ENCODE results near the gene CALHM2. TPM values are rescaled to one million over a fixed set of nuclear protein-coding genes. Genes with fewer than 3 reads are reported as not detected.

The CALHM2 gene
- total and polyA plus RNA-seq, 2 donors: 3.6 to 13.8 TPM

- peaks cover 0 to 3% of the 10 kb centered on the region in 2 donors for H3K4me1 ChIP-seq (ENCODE audit: control insufficient read depth in 2 of 2, insufficient read depth in 2 of 2, low read length in 2 of 2)
- H3K36me3 ChIP-seq (ENCODE audit: control insufficient read depth in 2 of 2, insufficient read depth in 2 of 2, low read length in 1 of 2): no peaks in the 10 kb centered on the region
- DNase-seq (ENCODE audit: low read depth in 6 of 9, low spot score in 9 of 9): no peak
- H3K27ac ChIP-seq (ENCODE audit: low read depth in 1 of 2, low read length in 1 of 2): no peak overlapping the region
- WGBS: 93% methylated on average over 5 of the region's 5 CpGs
- H3K4me3 ChIP-seq (ENCODE audit: low read length in 2 of 2): no peak overlapping the region
- no peaks in the 10 kb centered on the region for H3K9me3 ChIP-seq (ENCODE audit: control insufficient read depth in 2 of 2, insufficient read depth in 1 of 2, low read length in 1 of 2)
- H3K27me3 ChIP-seq (ENCODE audit: control insufficient read depth in 2 of 2, insufficient read depth in 1 of 2, low read length in 1 of 2): no peaks in the 10 kb centered on the region
These were observed 28.4 kb upstream of the CALHM2 start for GRCh38 chr10:103480521-103480920.

GRCh38 chr10:103479135-103479534 lies 27.0 kb upstream of the CALHM2 start, which contains the start of gene CALHM3:
Gene CALHM3, minus strand, starts transcription at chr10:103479240. Its CDS starts 208 bp downstream, at chr10:103479032.
- Histone ChIP-seq H3K9me3 (ENCODE audit: control insufficient read depth in 2 of 2, insufficient read depth in 1 of 2, low read length in 1 of 2) (no peaks in the 10 kb centered on the region), H3K27me3 (ENCODE audit: control insufficient read depth in 2 of 2, insufficient read depth in 1 of 2, low read length in 1 of 2) (no peaks in the 10 kb centered on the region), H3K4me1 (ENCODE audit: control insufficient read depth in 2 of 2, insufficient read depth in 2 of 2, low read length in 2 of 2) (peaks cover 0 to 3% of the 10 kb centered on the region in 2 donors), H3K4me3 (ENCODE audit: low read length in 2 of 2) (no peak within 1 kb of the TSS), H3K27ac (ENCODE audit: low read depth in 1 of 2, low read length in 1 of 2) (no peak within 1 kb of the TSS), H3K36me3 (ENCODE audit: control insufficient read depth in 2 of 2, insufficient read depth in 2 of 2, low read length in 1 of 2) (no peaks in the 10 kb centered on the region)
- no peak for DNase-seq (ENCODE audit: low read depth in 6 of 9, low spot score in 9 of 9)
- 97% methylated on average over 7 of the region's 7 CpGs for WGBS

GRCh38 chr10:103478671-103479070 lies 26.5 kb upstream of the CALHM2 start:
- DNase-seq (ENCODE audit: low read depth in 6 of 9, low spot score in 9 of 9): no peak
- no peaks in the 10 kb centered on the region for H3K9me3 ChIP-seq (ENCODE audit: control insufficient read depth in 2 of 2, insufficient read depth in 1 of 2, low read length in 1 of 2)
- H3K27me3 ChIP-seq (ENCODE audit: control insufficient read depth in 2 of 2, insufficient read depth in 1 of 2, low read length in 1 of 2): no peaks in the 10 kb centered on the region

GRCh38 chr10:103476046-103476768 lies 24.0 kb upstream of the CALHM2 start:
- 85% methylated on average over 11 of the region's 11 CpGs for WGBS
- DNase-seq (ENCODE audit: low read depth in 6 of 9, low spot score in 9 of 9): no peak

More at GRCh38 chr10:103478671-103479070, 26.5 kb upstream of the CALHM2 start:
- Histone ChIP-seq H3K4me3 (ENCODE audit: low read length in 2 of 2) (no peak overlapping the region), H3K36me3 (ENCODE audit: control insufficient read depth in 2 of 2, insufficient read depth in 2 of 2, low read length in 1 of 2) (no peaks in the 10 kb centered on the region), H3K4me1 (ENCODE audit: control insufficient read depth in 2 of 2, insufficient read depth in 2 of 2, low read length in 2 of 2) (peaks cover 0 to 3% of the 10 kb centered on the region in 2 donors), H3K27ac (ENCODE audit: low read depth in 1 of 2, low read length in 1 of 2) (no peak overlapping the region)
- WGBS: 97% methylated on average over 22 of the region's 22 CpGs

GRCh38 chr10:103475437-103475836 lies 23.3 kb upstream of the CALHM2 start:
- peaks cover 0 to 3% of the 10 kb centered on the region in 2 donors for H3K27me3 ChIP-seq (ENCODE audit: control insufficient read depth in 2 of 2, insufficient read depth in 1 of 2, low read length in 1 of 2)
- WGBS: 95% methylated on average over 4 of the region's 4 CpGs
- H3K9me3 ChIP-seq (ENCODE audit: control insufficient read depth in 2 of 2, insufficient read depth in 1 of 2, low read length in 1 of 2): no peaks in the 10 kb centered on the region
- peaks cover 9 to 20% of the 10 kb centered on the region in 2 donors for H3K4me1 ChIP-seq (ENCODE audit: control insufficient read depth in 2 of 2, insufficient read depth in 2 of 2, low read length in 2 of 2)
- H3K27ac ChIP-seq (ENCODE audit: low read depth in 1 of 2, low read length in 1 of 2): no peak overlapping the region
- H3K4me3 ChIP-seq (ENCODE audit: low read length in 2 of 2): no peak overlapping the region
- no peak for DNase-seq (ENCODE audit: low read depth in 6 of 9, low spot score in 9 of 9)
- H3K36me3 ChIP-seq (ENCODE audit: control insufficient read depth in 2 of 2, insufficient read depth in 2 of 2, low read length in 1 of 2): no peaks in the 10 kb centered on the region

More at GRCh38 chr10:103476046-103476768, 24.0 kb upstream of the CALHM2 start:
- no peaks in the 10 kb centered on the region for H3K9me3 ChIP-seq (ENCODE audit: control insufficient read depth in 2 of 2, insufficient read depth in 1 of 2, low read length in 1 of 2)
- H3K4me1 ChIP-seq (ENCODE audit: control insufficient read depth in 2 of 2, insufficient read depth in 2 of 2, low read length in 2 of 2): peaks cover 5 to 13% of the 10 kb centered on the region in 2 donors
- H3K27ac ChIP-seq (ENCODE audit: low read depth in 1 of 2, low read length in 1 of 2): no peak overlapping the region
- no peak overlapping the region for H3K4me3 ChIP-seq (ENCODE audit: low read length in 2 of 2)
- H3K36me3 ChIP-seq (ENCODE audit: control insufficient read depth in 2 of 2, insufficient read depth in 2 of 2, low read length in 1 of 2): no peaks in the 10 kb centered on the region
- no peaks in the 10 kb centered on the region for H3K27me3 ChIP-seq (ENCODE audit: control insufficient read depth in 2 of 2, insufficient read depth in 1 of 2, low read length in 1 of 2)

GRCh38 chr10:103474077-103474476 lies 21.9 kb upstream of the CALHM2 start:
- H3K27ac ChIP-seq (ENCODE audit: low read depth in 1 of 2, low read length in 1 of 2): no peak overlapping the region
- no peaks in the 10 kb centered on the region for H3K36me3 ChIP-seq (ENCODE audit: control insufficient read depth in 2 of 2, insufficient read depth in 2 of 2, low read length in 1 of 2)
- no peak for DNase-seq (ENCODE audit: low read depth in 6 of 9, low spot score in 9 of 9)
- H3K27me3 ChIP-seq (ENCODE audit: control insufficient read depth in 2 of 2, insufficient read depth in 1 of 2, low read length in 1 of 2): peaks cover 0 to 3% of the 10 kb centered on the region in 2 donors
- H3K4me1 ChIP-seq (ENCODE audit: control insufficient read depth in 2 of 2, insufficient read depth in 2 of 2, low read length in 2 of 2): peaks cover 9 to 22% of the 10 kb centered on the region in 2 donors
- H3K9me3 ChIP-seq (ENCODE audit: control insufficient read depth in 2 of 2, insufficient read depth in 1 of 2, low read length in 1 of 2): no peaks in the 10 kb centered on the region
- no peak overlapping the region for H3K4me3 ChIP-seq (ENCODE audit: low read length in 2 of 2)
- WGBS: 94% methylated on average over 3 of the region's 3 CpGs

GRCh38 chr10:103473261-103473671 lies 21.1 kb upstream of the CALHM2 start:
- DNase-seq (ENCODE audit: low read depth in 6 of 9, low spot score in 9 of 9): no peak
- peaks cover 9 to 22% of the 10 kb centered on the region in 2 donors for H3K4me1 ChIP-seq (ENCODE audit: control insufficient read depth in 2 of 2, insufficient read depth in 2 of 2, low read length in 2 of 2)
- H3K27ac ChIP-seq (ENCODE audit: low read depth in 1 of 2, low read length in 1 of 2): no peak overlapping the region

GRCh38 chr10:103472005-103472404 lies 19.8 kb upstream of the CALHM2 start:
- H3K36me3 ChIP-seq (ENCODE audit: control insufficient read depth in 2 of 2, insufficient read depth in 2 of 2, low read length in 1 of 2): no peaks in the 10 kb centered on the region
- peaks cover 9 to 22% of the 10 kb centered on the region in 2 donors for H3K4me1 ChIP-seq (ENCODE audit: control insufficient read depth in 2 of 2, insufficient read depth in 2 of 2, low read length in 2 of 2)
- no peak for DNase-seq (ENCODE audit: low read depth in 6 of 9, low spot score in 9 of 9)
- H3K27ac ChIP-seq (ENCODE audit: low read depth in 1 of 2, low read length in 1 of 2): peak overlapping the region in 1 of 2 donors; percentile 25
- 78% methylated on average over 2 of the region's 2 CpGs for WGBS
- no peak overlapping the region for H3K4me3 ChIP-seq (ENCODE audit: low read length in 2 of 2)
- H3K9me3 ChIP-seq (ENCODE audit: control insufficient read depth in 2 of 2, insufficient read depth in 1 of 2, low read length in 1 of 2): no peaks in the 10 kb centered on the region
- H3K27me3 ChIP-seq (ENCODE audit: control insufficient read depth in 2 of 2, insufficient read depth in 1 of 2, low read length in 1 of 2): peaks cover 0 to 3% of the 10 kb centered on the region in 2 donors

More at GRCh38 chr10:103473261-103473671, 21.1 kb upstream of the CALHM2 start:
- Histone ChIP-seq H3K27me3 (ENCODE audit: control insufficient read depth in 2 of 2, insufficient read depth in 1 of 2, low read length in 1 of 2) (peaks cover 0 to 3% of the 10 kb centered on the region in 2 donors), H3K9me3 (ENCODE audit: control insufficient read depth in 2 of 2, insufficient read depth in 1 of 2, low read length in 1 of 2) (no peaks in the 10 kb centered on the region), H3K36me3 (ENCODE audit: control insufficient read depth in 2 of 2, insufficient read depth in 2 of 2, low read length in 1 of 2) (no peaks in the 10 kb centered on the region), H3K4me3 (ENCODE audit: low read length in 2 of 2) (no peak overlapping the region)
- WGBS: 95% methylated on average over 32 of the region's 32 CpGs

All from thymus (tissue), 11 donors.